ENCODE results near the gene CAPNS1. TPM values are rescaled to one million over a fixed set of nuclear protein-coding genes. Genes with fewer than 3 reads are reported as not detected.

CAPNS1 gene
- total and polyA plus RNA-seq, 2 of the 13 experiments (the other 11 are each of a cell fraction or from before 2014, with no cell fraction given): 322 to 526 TPM

DNA sequence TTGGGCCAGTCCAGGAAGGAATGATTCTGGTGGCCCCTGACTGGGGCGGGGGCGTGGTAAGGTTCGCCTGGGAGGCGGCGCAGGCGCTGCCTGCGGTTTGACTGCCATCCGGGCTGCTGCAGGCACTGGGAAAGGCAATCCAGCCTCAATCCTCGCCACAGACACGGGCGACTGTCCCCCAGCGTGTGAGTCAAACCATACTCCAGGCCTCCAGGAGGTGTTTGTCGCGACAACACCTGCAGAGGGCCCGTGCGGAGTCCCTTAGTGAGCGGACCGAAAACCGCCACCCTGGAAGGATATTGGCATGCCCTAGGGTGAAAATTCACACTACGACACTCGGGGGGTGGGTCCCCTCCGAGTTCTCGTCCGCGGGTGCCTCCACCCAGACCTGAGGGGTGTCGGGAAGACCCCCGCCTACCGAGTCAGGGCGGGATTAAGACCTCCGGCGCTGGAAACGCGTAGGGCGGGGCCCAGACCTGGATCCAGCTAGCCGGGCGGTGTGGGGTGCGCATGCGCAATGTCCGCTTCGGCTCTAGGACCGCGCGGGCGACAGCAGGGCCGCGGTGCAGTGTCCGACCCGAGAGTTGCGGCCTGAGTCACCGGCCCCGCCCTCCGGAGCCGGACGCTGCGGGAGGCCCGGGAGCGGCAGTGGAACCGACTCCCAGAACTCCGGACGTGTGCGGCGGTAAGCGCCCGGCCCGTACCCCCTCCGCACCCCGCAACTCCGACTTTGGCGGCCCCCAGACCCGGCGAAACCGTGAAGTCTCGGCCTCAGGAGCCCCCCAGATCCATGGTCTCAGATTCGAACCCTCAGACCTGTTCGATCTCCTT lies at the start of gene CAPNS1 (continued):
- TF ChIP-seq HMGA1 (CRISPR knock-in tag; conservative IDR thresholded peaks at IDR 0.05) (no peak), ZNF3 (CRISPR knock-in tag; IDR thresholded peaks at IDR 0.05) (no peak), NFYC (CRISPR knock-in tag; IDR thresholded peaks at IDR 0.05) (peak; percentile 21; the same call in 1 of the 2 replicates), DR1 (CRISPR knock-in tag; IDR thresholded peaks at IDR 0.05) (peak; percentile 47), ZNF703 (CRISPR knock-in tag; IDR thresholded peaks at IDR 0.05; ENCODE audit: borderline replicate concordance) (no peak), ZNF33B (CRISPR knock-in tag; IDR thresholded peaks at IDR 0.05) (0 out of 2 replicates have a peak, but pooled peaks have one; percentile 10), ZNF256 (CRISPR knock-in tag; conservative IDR thresholded peaks at IDR 0.05) (no peak; the same call in 1 of the 2 replicates), NCOA2 (CRISPR knock-in tag; IDR thresholded peaks at IDR 0.05) (peak; percentile 37; the same call in 1 of the 2 replicates), ZFP36L2 (CRISPR knock-in tag; IDR thresholded peaks at IDR 0.05) (no peak)
- TF ChIP-seq, protein P1, sequence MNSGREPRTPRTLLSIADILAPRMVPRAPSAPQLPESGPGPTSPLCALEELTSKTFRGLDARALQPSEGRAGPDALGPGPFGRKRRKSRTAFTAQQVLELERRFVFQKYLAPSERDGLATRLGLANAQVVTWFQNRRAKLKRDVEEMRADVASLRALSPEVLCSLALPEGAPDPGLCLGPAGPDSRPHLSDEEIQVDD (CRISPR knock-in tag; IDR thresholded peaks at IDR 0.05; ENCODE audit: borderline replicate concordance): no peak; the same call in 1 of the 2 replicates
- TF ChIP-seq, protein P2, sequence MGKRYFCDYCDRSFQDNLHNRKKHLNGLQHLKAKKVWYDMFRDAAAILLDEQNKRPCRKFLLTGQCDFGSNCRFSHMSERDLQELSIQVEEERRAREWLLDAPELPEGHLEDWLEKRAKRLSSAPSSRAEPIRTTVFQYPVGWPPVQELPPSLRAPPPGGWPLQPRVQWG (CRISPR knock-in tag; IDR thresholded peaks at IDR 0.05; ENCODE audit: borderline replicate concordance, low read depth): no peak
- TF ChIP-seq, protein P3, sequence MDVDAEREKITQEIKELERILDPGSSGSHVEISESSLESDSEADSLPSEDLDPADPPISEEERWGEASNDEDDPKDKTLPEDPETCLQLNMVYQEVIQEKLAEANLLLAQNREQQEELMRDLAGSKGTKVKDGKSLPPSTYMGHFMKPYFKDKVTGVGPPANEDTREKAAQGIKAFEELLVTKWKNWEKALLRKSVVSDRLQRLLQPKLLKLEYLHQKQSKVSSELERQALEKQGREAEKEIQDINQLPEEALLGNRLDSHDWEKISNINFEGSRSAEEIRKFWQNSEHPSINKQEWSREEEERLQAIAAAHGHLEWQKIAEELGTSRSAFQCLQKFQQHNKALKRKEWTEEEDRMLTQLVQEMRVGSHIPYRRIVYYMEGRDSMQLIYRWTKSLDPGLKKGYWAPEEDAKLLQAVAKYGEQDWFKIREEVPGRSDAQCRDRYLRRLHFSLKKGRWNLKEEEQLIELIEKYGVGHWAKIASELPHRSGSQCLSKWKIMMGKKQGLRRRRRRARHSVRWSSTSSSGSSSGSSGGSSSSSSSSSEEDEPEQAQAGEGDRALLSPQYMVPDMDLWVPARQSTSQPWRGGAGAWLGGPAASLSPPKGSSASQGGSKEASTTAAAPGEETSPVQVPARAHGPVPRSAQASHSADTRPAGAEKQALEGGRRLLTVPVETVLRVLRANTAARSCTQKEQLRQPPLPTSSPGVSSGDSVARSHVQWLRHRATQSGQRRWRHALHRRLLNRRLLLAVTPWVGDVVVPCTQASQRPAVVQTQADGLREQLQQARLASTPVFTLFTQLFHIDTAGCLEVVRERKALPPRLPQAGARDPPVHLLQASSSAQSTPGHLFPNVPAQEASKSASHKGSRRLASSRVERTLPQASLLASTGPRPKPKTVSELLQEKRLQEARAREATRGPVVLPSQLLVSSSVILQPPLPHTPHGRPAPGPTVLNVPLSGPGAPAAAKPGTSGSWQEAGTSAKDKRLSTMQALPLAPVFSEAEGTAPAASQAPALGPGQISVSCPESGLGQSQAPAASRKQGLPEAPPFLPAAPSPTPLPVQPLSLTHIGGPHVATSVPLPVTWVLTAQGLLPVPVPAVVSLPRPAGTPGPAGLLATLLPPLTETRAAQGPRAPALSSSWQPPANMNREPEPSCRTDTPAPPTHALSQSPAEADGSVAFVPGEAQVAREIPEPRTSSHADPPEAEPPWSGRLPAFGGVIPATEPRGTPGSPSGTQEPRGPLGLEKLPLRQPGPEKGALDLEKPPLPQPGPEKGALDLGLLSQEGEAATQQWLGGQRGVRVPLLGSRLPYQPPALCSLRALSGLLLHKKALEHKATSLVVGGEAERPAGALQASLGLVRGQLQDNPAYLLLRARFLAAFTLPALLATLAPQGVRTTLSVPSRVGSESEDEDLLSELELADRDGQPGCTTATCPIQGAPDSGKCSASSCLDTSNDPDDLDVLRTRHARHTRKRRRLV (CRISPR knock-in tag; IDR thresholded peaks at IDR 0.05): no peak
- TF ChIP-seq, protein P4, sequence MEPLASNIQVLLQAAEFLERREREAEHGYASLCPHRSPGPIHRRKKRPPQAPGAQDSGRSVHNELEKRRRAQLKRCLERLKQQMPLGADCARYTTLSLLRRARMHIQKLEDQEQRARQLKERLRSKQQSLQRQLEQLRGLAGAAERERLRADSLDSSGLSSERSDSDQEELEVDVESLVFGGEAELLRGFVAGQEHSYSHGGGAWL (CRISPR knock-in tag; IDR thresholded peaks at IDR 0.05): peak; percentile 65; the same call in 1 of the 2 replicates
- TF ChIP-seq, protein P5, sequence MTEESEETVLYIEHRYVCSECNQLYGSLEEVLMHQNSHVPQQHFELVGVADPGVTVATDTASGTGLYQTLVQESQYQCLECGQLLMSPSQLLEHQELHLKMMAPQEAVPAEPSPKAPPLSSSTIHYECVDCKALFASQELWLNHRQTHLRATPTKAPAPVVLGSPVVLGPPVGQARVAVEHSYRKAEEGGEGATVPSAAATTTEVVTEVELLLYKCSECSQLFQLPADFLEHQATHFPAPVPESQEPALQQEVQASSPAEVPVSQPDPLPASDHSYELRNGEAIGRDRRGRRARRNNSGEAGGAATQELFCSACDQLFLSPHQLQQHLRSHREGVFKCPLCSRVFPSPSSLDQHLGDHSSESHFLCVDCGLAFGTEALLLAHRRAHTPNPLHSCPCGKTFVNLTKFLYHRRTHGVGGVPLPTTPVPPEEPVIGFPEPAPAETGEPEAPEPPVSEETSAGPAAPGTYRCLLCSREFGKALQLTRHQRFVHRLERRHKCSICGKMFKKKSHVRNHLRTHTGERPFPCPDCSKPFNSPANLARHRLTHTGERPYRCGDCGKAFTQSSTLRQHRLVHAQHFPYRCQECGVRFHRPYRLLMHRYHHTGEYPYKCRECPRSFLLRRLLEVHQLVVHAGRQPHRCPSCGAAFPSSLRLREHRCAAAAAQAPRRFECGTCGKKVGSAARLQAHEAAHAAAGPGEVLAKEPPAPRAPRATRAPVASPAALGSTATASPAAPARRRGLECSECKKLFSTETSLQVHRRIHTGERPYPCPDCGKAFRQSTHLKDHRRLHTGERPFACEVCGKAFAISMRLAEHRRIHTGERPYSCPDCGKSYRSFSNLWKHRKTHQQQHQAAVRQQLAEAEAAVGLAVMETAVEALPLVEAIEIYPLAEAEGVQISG (CRISPR knock-in tag; IDR thresholded peaks at IDR 0.05): peak; percentile 84
- TF ChIP-seq, protein P6, sequence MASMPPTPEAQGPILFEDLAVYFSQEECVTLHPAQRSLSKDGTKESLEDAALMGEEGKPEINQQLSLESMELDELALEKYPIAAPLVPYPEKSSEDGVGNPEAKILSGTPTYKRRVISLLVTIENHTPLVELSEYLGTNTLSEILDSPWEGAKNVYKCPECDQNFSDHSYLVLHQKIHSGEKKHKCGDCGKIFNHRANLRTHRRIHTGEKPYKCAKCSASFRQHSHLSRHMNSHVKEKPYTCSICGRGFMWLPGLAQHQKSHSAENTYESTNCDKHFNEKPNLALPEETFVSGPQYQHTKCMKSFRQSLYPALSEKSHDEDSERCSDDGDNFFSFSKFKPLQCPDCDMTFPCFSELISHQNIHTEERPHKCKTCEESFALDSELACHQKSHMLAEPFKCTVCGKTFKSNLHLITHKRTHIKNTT (CRISPR knock-in tag; IDR thresholded peaks at IDR 0.05): no peak
- TF ChIP-seq, protein P7, sequence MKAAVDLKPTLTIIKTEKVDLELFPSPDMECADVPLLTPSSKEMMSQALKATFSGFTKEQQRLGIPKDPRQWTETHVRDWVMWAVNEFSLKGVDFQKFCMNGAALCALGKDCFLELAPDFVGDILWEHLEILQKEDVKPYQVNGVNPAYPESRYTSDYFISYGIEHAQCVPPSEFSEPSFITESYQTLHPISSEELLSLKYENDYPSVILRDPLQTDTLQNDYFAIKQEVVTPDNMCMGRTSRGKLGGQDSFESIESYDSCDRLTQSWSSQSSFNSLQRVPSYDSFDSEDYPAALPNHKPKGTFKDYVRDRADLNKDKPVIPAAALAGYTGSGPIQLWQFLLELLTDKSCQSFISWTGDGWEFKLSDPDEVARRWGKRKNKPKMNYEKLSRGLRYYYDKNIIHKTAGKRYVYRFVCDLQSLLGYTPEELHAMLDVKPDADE (CRISPR knock-in tag; IDR thresholded peaks at IDR 0.05): no peak

Measured in HepG2 (cell line).